ENCODE measurements around the gene ITPRID2. TPM values are rescaled to one million over a fixed set of nuclear protein-coding genes. Genes with fewer than 3 reads are reported as not detected.

Gene ITPRID2
- total and polyA plus RNA-seq, 7 donors: 70.9 to 135 (median 87.4) TPM

- DNase-seq: no peak
- TF ChIP-seq EP300 (IDR thresholded peaks at IDR 0.05) (no peak), POLR2A (IDR thresholded peaks at IDR 0.05) (no peak), POLR2AphosphoS5 (IDR thresholded peaks at IDR 0.05) (no peak)
- TF ChIP-seq, protein P1, sequence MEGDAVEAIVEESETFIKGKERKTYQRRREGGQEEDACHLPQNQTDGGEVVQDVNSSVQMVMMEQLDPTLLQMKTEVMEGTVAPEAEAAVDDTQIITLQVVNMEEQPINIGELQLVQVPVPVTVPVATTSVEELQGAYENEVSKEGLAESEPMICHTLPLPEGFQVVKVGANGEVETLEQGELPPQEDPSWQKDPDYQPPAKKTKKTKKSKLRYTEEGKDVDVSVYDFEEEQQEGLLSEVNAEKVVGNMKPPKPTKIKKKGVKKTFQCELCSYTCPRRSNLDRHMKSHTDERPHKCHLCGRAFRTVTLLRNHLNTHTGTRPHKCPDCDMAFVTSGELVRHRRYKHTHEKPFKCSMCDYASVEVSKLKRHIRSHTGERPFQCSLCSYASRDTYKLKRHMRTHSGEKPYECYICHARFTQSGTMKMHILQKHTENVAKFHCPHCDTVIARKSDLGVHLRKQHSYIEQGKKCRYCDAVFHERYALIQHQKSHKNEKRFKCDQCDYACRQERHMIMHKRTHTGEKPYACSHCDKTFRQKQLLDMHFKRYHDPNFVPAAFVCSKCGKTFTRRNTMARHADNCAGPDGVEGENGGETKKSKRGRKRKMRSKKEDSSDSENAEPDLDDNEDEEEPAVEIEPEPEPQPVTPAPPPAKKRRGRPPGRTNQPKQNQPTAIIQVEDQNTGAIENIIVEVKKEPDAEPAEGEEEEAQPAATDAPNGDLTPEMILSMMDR (IDR thresholded peaks at IDR 0.05): no peak
- WGBS, 2 donors: 82 to 92% methylated on average over 2 of the region's 2 CpGs
- H3K4me1 ChIP-seq: no peaks in the 10 kb centered on the region
- no peaks in the 10 kb centered on the region for H3K27me3 ChIP-seq
- intact Hi-C loops (cut with DNase I): no loop called here
- H3K36me3 ChIP-seq: no peaks in the 10 kb centered on the region
- H3K27ac ChIP-seq: peak overlapping the region in 1 of 4 donors; percentile 17
- H3K4me3 ChIP-seq: no peak overlapping the region
- no peaks in the 10 kb centered on the region for H3K9me3 ChIP-seq
These were observed 43.8 kb upstream of the ITPRID2 start for GRCh38 chr2:181847702-181848101.

DNA sequence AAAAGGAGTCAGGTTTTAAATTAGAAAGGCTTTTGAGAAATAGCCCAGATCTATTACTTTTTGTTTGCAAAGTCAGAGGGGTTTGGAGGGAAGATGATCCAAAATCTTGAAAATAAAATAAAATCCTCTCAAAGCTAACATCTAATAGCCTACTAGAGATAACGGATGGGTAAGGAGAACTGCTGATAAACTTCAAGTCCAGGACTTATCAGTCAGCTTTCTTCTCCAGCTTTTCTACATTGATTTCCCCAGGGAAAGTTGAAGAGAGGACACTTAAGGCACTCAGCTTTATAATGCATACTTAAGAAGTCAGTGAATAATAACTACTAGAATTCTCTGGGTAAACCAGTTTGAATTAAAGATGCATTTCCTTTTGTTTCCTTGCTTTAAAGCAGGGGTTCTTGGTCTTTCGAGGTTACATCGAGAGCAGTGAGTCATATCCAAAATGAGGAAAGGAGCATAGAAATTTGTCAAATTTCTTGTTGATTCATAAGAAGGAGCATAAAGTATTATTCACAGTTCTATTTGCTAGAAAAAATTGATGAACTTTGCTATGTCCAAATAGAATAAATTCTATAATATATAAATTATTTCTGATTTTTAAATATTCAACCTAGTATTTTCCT is 43.2 kb upstream of the ITPRID2 start:
- H3K4me3 ChIP-seq: no peak overlapping the region
- no peak for DNase-seq
- H3K27ac ChIP-seq: peak overlapping the region in 1 of 4 donors; percentile 17
- no peaks in the 10 kb centered on the region for H3K4me1 ChIP-seq
- TF ChIP-seq POLR2AphosphoS5 (IDR thresholded peaks at IDR 0.05) (no peak), EP300 (IDR thresholded peaks at IDR 0.05) (no peak), POLR2A (IDR thresholded peaks at IDR 0.05) (no peak)
- TF ChIP-seq, protein P1 (IDR thresholded peaks at IDR 0.05): no peak
- intact Hi-C loops (cut with DNase I): no loop called here
- H3K36me3 ChIP-seq: no peaks in the 10 kb centered on the region
- 71 to 81% methylated on average over 3 of the region's 3 CpGs for WGBS, 2 donors
- H3K9me3 ChIP-seq: no peaks in the 10 kb centered on the region
- no peaks in the 10 kb centered on the region for H3K27me3 ChIP-seq

DNA sequence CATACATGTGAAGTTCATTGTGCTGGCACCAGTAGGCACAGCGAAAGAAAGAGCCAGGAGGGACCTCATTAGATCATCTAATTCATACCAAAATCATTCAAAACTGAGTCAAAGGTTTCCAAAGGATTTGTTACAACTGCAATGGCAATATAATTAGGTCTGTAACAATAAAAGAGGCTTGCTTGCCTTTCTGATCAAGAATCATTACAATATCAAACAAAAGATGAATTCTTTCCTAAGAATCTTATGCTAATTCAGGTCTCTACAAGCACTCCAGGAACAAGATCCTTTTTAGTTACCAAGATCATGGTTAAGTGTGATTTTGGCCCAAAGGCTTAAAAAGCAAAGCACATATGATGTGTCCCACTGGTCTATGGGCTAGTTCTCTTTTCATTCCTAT is 41.9 kb upstream of the ITPRID2 start:
- H3K4me1 ChIP-seq: no peaks in the 10 kb centered on the region
- 92 to 93% methylated on average over 1 of the region's 1 CpG for WGBS, 2 donors
- intact Hi-C loops (cut with DNase I): no loop called here
- H3K4me3 ChIP-seq: no peak overlapping the region
- no peaks in the 10 kb centered on the region for H3K36me3 ChIP-seq
- TF ChIP-seq, protein P1 (IDR thresholded peaks at IDR 0.05): no peak
- TF ChIP-seq POLR2AphosphoS5 (IDR thresholded peaks at IDR 0.05) (no peak), EP300 (IDR thresholded peaks at IDR 0.05) (no peak), POLR2A (IDR thresholded peaks at IDR 0.05) (no peak)
- no peak for DNase-seq
- H3K9me3 ChIP-seq: no peaks in the 10 kb centered on the region
- H3K27ac ChIP-seq: no peak overlapping the region
- no peaks in the 10 kb centered on the region for H3K27me3 ChIP-seq

- intact Hi-C loops (cut with DNase I): no loop called here
- no peaks in the 10 kb centered on the region for H3K4me1 ChIP-seq
- no peaks in the 10 kb centered on the region for H3K9me3 ChIP-seq
- no peak overlapping the region for H3K27ac ChIP-seq
- no peak for DNase-seq
- TF ChIP-seq, protein P1 (IDR thresholded peaks at IDR 0.05): no peak
- TF ChIP-seq EP300 (IDR thresholded peaks at IDR 0.05): no peak
- no peak for TF ChIP-seq POLR2A (IDR thresholded peaks at IDR 0.05)
- TF ChIP-seq POLR2AphosphoS5 (IDR thresholded peaks at IDR 0.05): no peak
- H3K36me3 ChIP-seq: no peaks in the 10 kb centered on the region
- H3K27me3 ChIP-seq: no peaks in the 10 kb centered on the region
- H3K4me3 ChIP-seq: no peak overlapping the region
These were observed 40.5 kb upstream of the ITPRID2 start for GRCh38 chr2:181850936-181851560.
